Neural progenitor cell (in vitro differentiated cells): ENCODE results near the gene DMRTC2. TPM values are rescaled to one million over a fixed set of nuclear protein-coding genes. Genes with fewer than 3 reads are reported as not detected.

Experiments
- DNase-seq: peaks from one replicate; pipeline ENCODE4 v3.0.0-alpha.2; 2016; ENCODE audit warnings: low spot score
- H2AFZ ChIP-seq: fragments of 200-600 bp; sonication (generic); replicated peaks from 2 replicates; pipeline ENCODE4 v1.6.1; 2016; ENCODE audit warnings: antibody characterized with exemption
- H3F3A ChIP-seq: fragments of 200-600 bp; sonication (generic); 2 replicates; pipeline ENCODE4 v1.6.1; 2016; ENCODE audit warnings: antibody characterized with exemption, low read depth
- H3K27ac ChIP-seq: fragments of 200-600 bp; sonication (generic); 2 replicates; pipeline ENCODE4 v1.5.1; 2016; ENCODE audit warnings: mild to moderate bottlenecking
- H3K27me3 ChIP-seq: fragments of 200-600 bp; sonication (generic); 2 replicates; pipeline ENCODE4 v1.6.1; 2016; ENCODE audit warnings: mild to moderate bottlenecking, moderate library complexity
- H3K36me3 ChIP-seq: fragments of 200-600 bp; sonication (generic); 2 replicates; pipeline ENCODE4 v1.5.1; 2016
- H3K4me1 ChIP-seq: fragments of 200-600 bp; sonication (generic); 2 replicates; pipeline ENCODE4 v1.6.1; 2016; ENCODE audit warnings: mixed run types
- H3K4me2 ChIP-seq: fragments of 200-600 bp; sonication (generic); 2 replicates; pipeline ENCODE4 v1.6.1; 2016
- H3K4me3 ChIP-seq: fragments of 200-600 bp; sonication (generic); 2 replicates; pipeline ENCODE4 v1.5.1; 2016
- H3K79me2 ChIP-seq: fragments of 200-600 bp; sonication (generic); 2 replicates; pipeline ENCODE4 v1.6.1; 2016; ENCODE audit warnings: low read depth
- H3K9ac ChIP-seq: fragments of 200-600 bp; sonication (generic); 2 replicates; pipeline ENCODE4 v1.6.1; 2016
- H3K9me3 ChIP-seq: fragments of 200-600 bp; sonication (generic); 2 replicates; pipeline ENCODE4 v1.5.1; 2016; ENCODE audit warnings: low read depth
- H4K20me1 ChIP-seq: fragments of 200-600 bp; sonication (generic); 2 replicates; pipeline ENCODE4 v1.6.1; 2016; ENCODE audit warnings: low read depth
- H3K27ac Mint-ChIP-seq: 3 replicates; pipeline ENCODE4 v1.8.0; 2021; ENCODE audit warnings: mixed read lengths
- H3K27me3 Mint-ChIP-seq: 2 replicates; pipeline ENCODE4 v1.8.0; 2022; ENCODE audit warnings: low read depth, mild to moderate bottlenecking, inconsistent platforms, moderate library complexity, mixed read lengths; ENCODE audit not compliant: insufficient read depth
- H3K36me3 Mint-ChIP-seq: 3 replicates; pipeline ENCODE4 v1.8.0; 2021; ENCODE audit warnings: mixed read lengths
- H3K4me1 Mint-ChIP-seq: 3 replicates; pipeline ENCODE4 v1.8.0; 2021; ENCODE audit warnings: mixed read lengths
- H3K4me3 Mint-ChIP-seq: 3 replicates; pipeline ENCODE4 v1.8.0; 2021; ENCODE audit warnings: mild to moderate bottlenecking, moderate library complexity, mixed read lengths
- H3K9me3 Mint-ChIP-seq: 3 replicates; pipeline ENCODE4 v1.8.0; 2020; ENCODE audit warnings: mixed read lengths
- CTCF ChIP-seq: fragments of 200-600 bp; sonication (generic); IDR thresholded peaks from 2 replicates; pipeline ENCODE4 v1.5.1; 2017; ENCODE audit warnings: antibody characterized with exemption, mild to moderate bottlenecking
- EZH2 ChIP-seq: fragments of 200-600 bp; sonication (generic); IDR thresholded peaks from 2 replicates; pipeline ENCODE4 v1.6.1; 2017; ENCODE audit warnings: antibody characterized with exemption, mild to moderate bottlenecking, moderate library complexity
- EZH2phosphoT487 ChIP-seq: fragments of 200-600 bp; sonication (generic); IDR thresholded peaks from 2 replicates; pipeline ENCODE4 v1.6.1; 2017; ENCODE audit warnings: antibody characterized with exemption
- total RNA-seq: library from RNA; depleted of rRNA; stranded (reverse); fragments of >200 nt; gene quantifications from 2 replicates; pipeline ENCODE4 v1.2.3, GENCODE V29; 2015; ENCODE audit warnings: low replicate concordance

DMRTC2 gene
- total RNA-seq, 1 donor from 2014 or later: not detected

GRCh38 chr19:41837981-41838708, 6.7 kb upstream of the DMRTC2 start:
- Histone ChIP-seq H3K27ac (no peak overlapping the region), H3K4me2 (no peak overlapping the region), H3K36me3 (no peaks in the 10 kb centered on the region), H3K79me2 (no peaks in the 10 kb centered on the region), H3K4me1 (no peaks in the 10 kb centered on the region), H3K9ac (no peak overlapping the region), H4K20me1 (no peaks in the 10 kb centered on the region), H3K4me3 (no peak overlapping the region), H3K27me3 (peaks cover 50% of the 10 kb centered on the region), H2AFZ (no peak overlapping the region), H3F3A (no peaks in the 10 kb centered on the region), H3K9me3 (no peaks in the 10 kb centered on the region)
- TF ChIP-seq EZH2phosphoT487 (no peak), EZH2 (no peak), CTCF (no peak)
- no peaks in the 10 kb centered on the region for H3K4me1 Mint-ChIP-seq
- no peaks in the 10 kb centered on the region for H3K36me3 Mint-ChIP-seq
- no peaks in the 10 kb centered on the region for H3K9me3 Mint-ChIP-seq
- H3K27me3 Mint-ChIP-seq: peaks cover 7% of the 10 kb centered on the region
- DNase-seq: no peak
- H3K4me3 Mint-ChIP-seq: no peak overlapping the region
- H3K27ac Mint-ChIP-seq: no peak overlapping the region

- no peak for DNase-seq
- Histone ChIP-seq H3K27ac (no peak overlapping the region), H2AFZ (no peak overlapping the region), H3K4me2 (no peak overlapping the region), H3K4me3 (no peak overlapping the region), H3F3A (no peaks in the 10 kb centered on the region), H3K9ac (no peak overlapping the region), H3K9me3 (no peaks in the 10 kb centered on the region), H3K27me3 (peaks cover 50% of the 10 kb centered on the region), H3K79me2 (no peaks in the 10 kb centered on the region), H3K4me1 (no peaks in the 10 kb centered on the region), H3K36me3 (no peaks in the 10 kb centered on the region), H4K20me1 (no peaks in the 10 kb centered on the region)
- Mint-ChIP-seq H3K27ac (no peak overlapping the region), H3K27me3 (peaks cover 11% of the 10 kb centered on the region), H3K9me3 (no peaks in the 10 kb centered on the region), H3K4me1 (no peaks in the 10 kb centered on the region), H3K36me3 (no peaks in the 10 kb centered on the region), H3K4me3 (no peak overlapping the region)
- TF ChIP-seq EZH2phosphoT487 (no peak), CTCF (no peak), EZH2 (no peak)
These were observed 5.6 kb upstream of the DMRTC2 start for GRCh38 chr19:41839211-41839610.

GRCh38 chr19:41843371-41843770, 1.5 kb upstream of the DMRTC2 start:
- Histone ChIP-seq H3K27ac (no peak overlapping the region), H3K4me3 (no peak overlapping the region), H3K9me3 (no peaks in the 10 kb centered on the region), H2AFZ (no peak overlapping the region), H3K27me3 (peaks cover 29% of the 10 kb centered on the region), H4K20me1 (no peaks in the 10 kb centered on the region), H3K4me1 (no peaks in the 10 kb centered on the region), H3K79me2 (no peaks in the 10 kb centered on the region), H3K9ac (no peak overlapping the region), H3F3A (no peaks in the 10 kb centered on the region), H3K36me3 (no peaks in the 10 kb centered on the region), H3K4me2 (no peak overlapping the region)
- Mint-ChIP-seq H3K27me3 (peaks cover 6% of the 10 kb centered on the region), H3K4me1 (no peaks in the 10 kb centered on the region), H3K36me3 (no peaks in the 10 kb centered on the region), H3K4me3 (no peak overlapping the region), H3K27ac (no peak overlapping the region), H3K9me3 (no peaks in the 10 kb centered on the region)
- TF ChIP-seq CTCF (no peak), EZH2phosphoT487 (no peak), EZH2 (no peak)
- no peak for DNase-seq
